H9 (cell line): ENCODE results near the gene USP34. TPM values are rescaled to one million over a fixed set of nuclear protein-coding genes. Genes with fewer than 3 reads are reported as not detected.

Experiments used
- DNase-seq: peaks from one replicate; pipeline ENCODE4 v3.0.0-alpha.2; 2017
- H2AFZ ChIP-seq: one replicate; pipeline ENCODE4 v1.6.1; 2013; ENCODE audit warnings: mild to moderate bottlenecking, low read length, control low read depth, moderate library complexity
- H2AK5ac ChIP-seq: 2 replicates; pipeline ENCODE4 v1.6.1; 2013; ENCODE audit warnings: low read length, control low read depth, mixed read lengths; ENCODE audit not compliant: insufficient read length
- H2BK120ac ChIP-seq: one replicate; pipeline ENCODE4 v1.6.1; 2013; ENCODE audit warnings: low read depth, mild to moderate bottlenecking, low read length, control low read depth, inconsistent platforms; ENCODE audit not compliant: poor library complexity, severe bottlenecking
- H2BK12ac ChIP-seq: 2 replicates; pipeline ENCODE4 v1.6.1; 2013; ENCODE audit warnings: low read length, control low read depth, mixed read lengths, low read depth; ENCODE audit not compliant: insufficient read length
- H2BK15ac ChIP-seq: 2 replicates; pipeline ENCODE4 v1.6.1; 2013; ENCODE audit warnings: low read depth, low read length, control low read depth
- H2BK20ac ChIP-seq: one replicate; pipeline ENCODE4 v1.6.1; 2013; ENCODE audit warnings: low read depth, mild to moderate bottlenecking, low read length, control low read depth, inconsistent platforms; ENCODE audit not compliant: poor library complexity, severe bottlenecking
- H2BK5ac ChIP-seq: 2 replicates; pipeline ENCODE4 v1.6.1; 2013; ENCODE audit warnings: low read length, control low read depth, mixed read lengths; ENCODE audit not compliant: insufficient read length
- H3K14ac ChIP-seq: 2 replicates; pipeline ENCODE4 v1.6.1; 2013; ENCODE audit warnings: low read length, control low read depth; ENCODE audit not compliant: insufficient read depth
- H3K18ac ChIP-seq: 2 replicates; pipeline ENCODE4 v1.6.1; 2013; ENCODE audit warnings: low read depth, mild to moderate bottlenecking, mixed read lengths, low read length, control low read depth; ENCODE audit not compliant: insufficient read length
- H3K23ac ChIP-seq: 2 replicates; pipeline ENCODE4 v1.6.1; 2013; ENCODE audit warnings: low read length, control low read depth, mixed read lengths, low read depth; ENCODE audit not compliant: insufficient read length
- H3K23me2 ChIP-seq: 2 replicates; pipeline ENCODE4 v1.6.1; 2013; ENCODE audit warnings: low read depth, mild to moderate bottlenecking, mixed read lengths, low read length, control low read depth; ENCODE audit not compliant: insufficient read length, poor library complexity, severe bottlenecking
- H3K27ac ChIP-seq: 2 replicates; pipeline ENCODE4 v1.5.1; 2013; ENCODE audit warnings: low read length, control low read depth, mixed read lengths, low read depth; ENCODE audit not compliant: insufficient read length
- H3K27me3 ChIP-seq: 2 replicates; pipeline ENCODE4 v1.6.1; 2013; ENCODE audit warnings: low read length, control low read depth, inconsistent platforms; ENCODE audit not compliant: insufficient read depth
- H3K4ac ChIP-seq: 2 replicates; pipeline ENCODE4 v1.6.1; 2013; ENCODE audit warnings: low read depth, mild to moderate bottlenecking, control low read depth, inconsistent platforms, low read length, moderate library complexity
- H3K4me1 ChIP-seq: 2 replicates; pipeline ENCODE4 v1.6.1; 2013; ENCODE audit warnings: low read length, control low read depth, inconsistent platforms; ENCODE audit not compliant: insufficient read depth
- H3K4me2 ChIP-seq: 2 replicates; pipeline ENCODE4 v1.6.1; 2013; ENCODE audit warnings: low read length, control low read depth, mixed read lengths; ENCODE audit not compliant: insufficient read length, insufficient read depth
- H3K56ac ChIP-seq: 2 replicates; pipeline ENCODE4 v1.6.1; 2013; ENCODE audit warnings: low read depth, mild to moderate bottlenecking, mixed read lengths, low read length, control low read depth; ENCODE audit not compliant: insufficient read length
- H3K79me1 ChIP-seq: 2 replicates; pipeline ENCODE4 v1.6.1; 2013; ENCODE audit warnings: low read depth, mild to moderate bottlenecking, moderate library complexity, low read length, control low read depth, inconsistent platforms; ENCODE audit not compliant: insufficient read depth, poor library complexity, severe bottlenecking
- H3K79me2 ChIP-seq: 2 replicates; pipeline ENCODE4 v1.6.1; 2013; ENCODE audit warnings: low read length, control low read depth, inconsistent platforms; ENCODE audit not compliant: insufficient read depth
- H3K9ac ChIP-seq: 2 replicates; pipeline ENCODE4 v1.6.1; 2013; ENCODE audit warnings: low read length, control low read depth, mixed read lengths; ENCODE audit not compliant: insufficient read length; ENCODE audit errors: extremely low read depth
- H3K9me3 ChIP-seq: one replicate; pipeline ENCODE4 v1.6.1; 2013; ENCODE audit warnings: low read depth, low read length, inconsistent platforms; ENCODE audit not compliant: control insufficient read depth
- H3T11ph ChIP-seq: one replicate; pipeline ENCODE4 v1.6.1; 2013; ENCODE audit warnings: mild to moderate bottlenecking, low read length, control low read depth, inconsistent platforms
- H4K20me1 ChIP-seq: one replicate; pipeline ENCODE4 v1.6.1; 2013; ENCODE audit not compliant: control insufficient read depth, insufficient read length, insufficient read depth
- H4K5ac ChIP-seq: 2 replicates; pipeline ENCODE4 v1.6.1; 2013; ENCODE audit warnings: low read depth, mild to moderate bottlenecking, mixed read lengths, low read length, control low read depth; ENCODE audit not compliant: insufficient read length
- H4K8ac ChIP-seq: replicated peaks from 2 replicates; pipeline ENCODE4 v1.6.1; 2013; ENCODE audit warnings: low read length, control low read depth, mixed read lengths, low read depth; ENCODE audit not compliant: insufficient read length
- H4K91ac ChIP-seq: 2 replicates; pipeline ENCODE4 v1.6.1; 2013; ENCODE audit warnings: low read depth, mild to moderate bottlenecking, moderate library complexity, mixed read lengths, low read length, control low read depth; ENCODE audit not compliant: insufficient read length
- H3K27ac Mint-ChIP-seq, 3 experiments: 2 replicates in 2 of 3; 3 replicates in 1 of 3; pipeline ENCODE4 v1.8.0; 2020 to 2021; ENCODE audit warnings: mixed read lengths in 3 of 3, mild to moderate bottlenecking in 1 of 3, moderate library complexity in 1 of 3
- H3K27me3 Mint-ChIP-seq: 2 replicates; pipeline ENCODE4 v1.8.0; 2021; ENCODE audit warnings: low read depth, mild to moderate bottlenecking, moderate library complexity, mixed read lengths
- H3K36me3 Mint-ChIP-seq, 3 experiments: 2 replicates in 2 of 3; 3 replicates in 1 of 3; pipeline ENCODE4 v1.8.0; 2020 to 2021; ENCODE audit warnings: low read depth in 3 of 3, mixed read lengths in 3 of 3; ENCODE audit not compliant: insufficient read depth in 1 of 3
- H3K4me1 Mint-ChIP-seq, 2 experiments: 2 replicates each; pipeline ENCODE4 v1.8.0; 2020; ENCODE audit warnings: mixed read lengths in 2 of 2
- H3K4me3 Mint-ChIP-seq, 2 experiments: 2 replicates in 1 of 2; 3 replicates in 1 of 2; pipeline ENCODE4 v1.8.0; 2020 to 2021; ENCODE audit warnings: mild to moderate bottlenecking in 2 of 2, mixed read lengths in 2 of 2, moderate library complexity in 1 of 2
- H3K9me3 Mint-ChIP-seq, 2 experiments: 2 replicates in 1 of 2; 3 replicates in 1 of 2; pipeline ENCODE4 v1.8.0; 2020; ENCODE audit warnings: mild to moderate bottlenecking in 2 of 2, mixed read lengths in 2 of 2, moderate library complexity in 1 of 2
- CTCF ChIP-seq: fragments of 200-600 bp; sonication (generic); conservative IDR thresholded peaks from 3 replicates; pipeline ENCODE4 v1.8.0; 2021; ENCODE audit warnings: antibody characterized with exemption, mild to moderate bottlenecking
- WGBS: extraction: QIAGEN DNeasy Blood & Tissue Kit; methylation state at CpG from one replicate; pipeline ENCODE4 v1.1.7; 2013; ENCODE audit warnings: missing lambda C conversion rate, low lambda C conversion rate, mixed read lengths; ENCODE audit not compliant: insufficient read length; ENCODE audit errors: extremely low coverage; 5-methylcytosine and 5-hydroxymethylcytosine counted together
- total RNA-seq: library from RNA; stranded (reverse); gene quantifications from 2 replicates; pipeline ENCODE4 v1.2.1, GENCODE V29; 2021

Gene USP34
- total RNA-seq, 1 experiment from 2014 or later: 93.9 TPM

GRCh38 chr2:61460163-61460562 lies 10.7 kb downstream of the USP34 start:
- no peak overlapping the region for H3K56ac ChIP-seq
- no peak overlapping the region for H2AK5ac ChIP-seq
- H3K4ac ChIP-seq: no peak overlapping the region
- Mint-ChIP-seq H3K4me1 (peaks cover 19 to 23% of the 10 kb centered on the region in 2 experiments), H3K27ac (no peak overlapping the region), H3K9me3 (no peaks in the 10 kb centered on the region; a peak in 1 of 5 replicates), H3K27me3 (no peaks in the 10 kb centered on the region), H3K4me3 (no peak overlapping the region), H3K36me3 (peaks cover 2 to 7% (median 4%) of the 10 kb centered on the region in 3 experiments; a peak in 4 of 7 replicates)
- no peaks in the 10 kb centered on the region for H4K20me1 ChIP-seq
- peaks cover 6% of the 10 kb centered on the region for H3K79me1 ChIP-seq
- no peak overlapping the region for H4K8ac ChIP-seq
- H3K27ac ChIP-seq: no peak overlapping the region
- no peak overlapping the region for H4K5ac ChIP-seq
- no peak overlapping the region for H2BK120ac ChIP-seq
- H3K18ac ChIP-seq: no peak overlapping the region
- H2BK15ac ChIP-seq: no peak overlapping the region
- no peak overlapping the region for H3K14ac ChIP-seq
- H2BK12ac ChIP-seq: no peak overlapping the region
- no peak overlapping the region for H3K4me2 ChIP-seq
- no peak overlapping the region for H2AFZ ChIP-seq
- no peak overlapping the region for H2BK5ac ChIP-seq
- no peak for DNase-seq
- no peak overlapping the region for H3K9ac ChIP-seq
- peaks cover 69% of the 10 kb centered on the region for H3K79me2 ChIP-seq
- no peak for TF ChIP-seq CTCF
- H3K4me1 ChIP-seq: no peaks in the 10 kb centered on the region; the same call in 1 of the 2 replicates
- no peaks in the 10 kb centered on the region for H3K27me3 ChIP-seq
- no peak overlapping the region for H2BK20ac ChIP-seq
- no peak overlapping the region for H3T11ph ChIP-seq
- H3K23me2 ChIP-seq: no peaks in the 10 kb centered on the region
- H3K23ac ChIP-seq: no peak overlapping the region
- WGBS: no CpG with 5 or more reads among the region's 4 CpGs
- no peaks in the 10 kb centered on the region for H3K9me3 ChIP-seq
- no peak overlapping the region for H4K91ac ChIP-seq
